SK-N-SH (cell line): ENCODE data around the gene SELENOK.

Experiments
- CHD2 ChIP-seq: fragments of 150-350 bp; IDR thresholded peaks from 2 replicates; pipeline ENCODE4 v1.6.1; 2018; ENCODE audit warnings: low read length; ENCODE audit not compliant: partially characterized antibody
- EP300 ChIP-seq, 2 experiments: IDR thresholded peaks; 2 replicates each; pipeline versions ENCODE4 v1.4.0 to v1.6.1; 2012; ENCODE audit warnings: borderline replicate concordance in 1 of 2, low read depth in 1 of 2, low read length in 1 of 2
- MAX ChIP-seq: IDR thresholded peaks from 2 replicates; pipeline ENCODE4 v1.4.0; 2012; ENCODE audit warnings: low read depth
- TAF1 ChIP-seq: IDR thresholded peaks from 2 replicates; pipeline ENCODE4 v1.6.1; 2012; ENCODE audit warnings: low read depth, mild to moderate bottlenecking, low read length, moderate library complexity, borderline replicate concordance
- TF ChIP-seq, protein P1 (sequence below): fragments of 200-600 bp; sonication (generic); IDR thresholded peaks from 2 replicates; pipeline ENCODE4 v1.6.1; 2017; ENCODE audit warnings: antibody characterized with exemption, mild to moderate bottlenecking, moderate library complexity

DNA sequence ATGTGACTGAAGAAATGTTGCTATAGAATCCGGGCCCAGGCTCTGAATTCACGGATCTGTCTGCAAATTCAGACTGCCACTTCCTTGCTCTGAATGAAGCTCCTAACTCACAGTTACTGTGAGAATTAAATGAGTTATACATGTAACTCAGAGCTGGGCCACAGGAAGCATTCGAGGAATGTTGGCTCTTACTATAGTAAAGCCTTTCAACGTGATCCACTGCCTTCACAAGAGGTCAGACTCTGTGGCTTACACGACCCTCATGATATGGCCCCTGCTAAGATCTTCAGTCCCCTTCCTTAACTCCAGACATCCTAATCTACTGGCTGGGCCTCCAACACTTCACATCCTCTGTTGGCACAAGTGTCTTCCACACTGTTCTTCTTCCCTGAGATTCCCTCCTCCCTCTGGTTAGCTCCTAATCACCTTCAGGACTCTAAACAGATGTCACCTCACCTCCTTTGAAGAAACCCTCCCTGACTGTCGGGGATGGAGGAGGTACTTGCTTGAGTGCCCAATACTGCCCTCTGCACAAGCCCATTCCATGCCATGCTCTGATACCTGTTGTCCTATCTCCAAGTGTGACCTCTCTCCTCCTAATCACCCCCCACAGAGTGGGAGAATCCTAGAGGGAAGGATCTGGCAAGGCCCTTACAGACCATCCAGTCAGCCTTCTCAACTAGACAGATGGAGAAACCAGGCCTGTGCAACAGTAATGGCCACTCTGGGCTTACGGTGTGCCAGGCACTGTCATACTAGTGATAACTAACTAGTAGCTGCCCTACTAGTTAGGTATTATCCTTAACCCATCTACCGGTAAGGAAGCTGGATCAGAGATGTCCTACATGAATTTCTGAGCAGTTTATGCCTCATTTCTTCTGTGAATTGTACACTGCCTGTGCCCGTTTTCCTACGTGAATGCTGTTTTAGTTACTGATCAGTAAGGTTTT, 11.0 kb downstream of the SELENOK start:
- TF ChIP-seq TAF1 (no peak), MAX (no peak), EP300 (IDR thresholded peaks at IDR 0.05; ENCODE audit: borderline replicate concordance in 1 of 2, low read depth in 1 of 2, low read length in 1 of 2) (no peak), CHD2 (no peak)
- TF ChIP-seq, protein P1, sequence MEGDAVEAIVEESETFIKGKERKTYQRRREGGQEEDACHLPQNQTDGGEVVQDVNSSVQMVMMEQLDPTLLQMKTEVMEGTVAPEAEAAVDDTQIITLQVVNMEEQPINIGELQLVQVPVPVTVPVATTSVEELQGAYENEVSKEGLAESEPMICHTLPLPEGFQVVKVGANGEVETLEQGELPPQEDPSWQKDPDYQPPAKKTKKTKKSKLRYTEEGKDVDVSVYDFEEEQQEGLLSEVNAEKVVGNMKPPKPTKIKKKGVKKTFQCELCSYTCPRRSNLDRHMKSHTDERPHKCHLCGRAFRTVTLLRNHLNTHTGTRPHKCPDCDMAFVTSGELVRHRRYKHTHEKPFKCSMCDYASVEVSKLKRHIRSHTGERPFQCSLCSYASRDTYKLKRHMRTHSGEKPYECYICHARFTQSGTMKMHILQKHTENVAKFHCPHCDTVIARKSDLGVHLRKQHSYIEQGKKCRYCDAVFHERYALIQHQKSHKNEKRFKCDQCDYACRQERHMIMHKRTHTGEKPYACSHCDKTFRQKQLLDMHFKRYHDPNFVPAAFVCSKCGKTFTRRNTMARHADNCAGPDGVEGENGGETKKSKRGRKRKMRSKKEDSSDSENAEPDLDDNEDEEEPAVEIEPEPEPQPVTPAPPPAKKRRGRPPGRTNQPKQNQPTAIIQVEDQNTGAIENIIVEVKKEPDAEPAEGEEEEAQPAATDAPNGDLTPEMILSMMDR: no peak
